EH (cell line): Measurements from ENCODE around the gene MOGAT1.
"Not testable (repeated sequence)": the region's sequence is repeated elsewhere in the genome, so short reads cannot be mapped to it uniquely, and the experiment has no call there.

Experiments used
- DNase-seq: peaks from one replicate; pipeline ENCODE4 v3.0.0-alpha.2; 2015; ENCODE audit warnings: low read depth

The MOGAT1 gene

GRCh38 chr2:222710736-222711135 lies 39.3 kb downstream of the MOGAT1 start:
- no peak for DNase-seq

DNA sequence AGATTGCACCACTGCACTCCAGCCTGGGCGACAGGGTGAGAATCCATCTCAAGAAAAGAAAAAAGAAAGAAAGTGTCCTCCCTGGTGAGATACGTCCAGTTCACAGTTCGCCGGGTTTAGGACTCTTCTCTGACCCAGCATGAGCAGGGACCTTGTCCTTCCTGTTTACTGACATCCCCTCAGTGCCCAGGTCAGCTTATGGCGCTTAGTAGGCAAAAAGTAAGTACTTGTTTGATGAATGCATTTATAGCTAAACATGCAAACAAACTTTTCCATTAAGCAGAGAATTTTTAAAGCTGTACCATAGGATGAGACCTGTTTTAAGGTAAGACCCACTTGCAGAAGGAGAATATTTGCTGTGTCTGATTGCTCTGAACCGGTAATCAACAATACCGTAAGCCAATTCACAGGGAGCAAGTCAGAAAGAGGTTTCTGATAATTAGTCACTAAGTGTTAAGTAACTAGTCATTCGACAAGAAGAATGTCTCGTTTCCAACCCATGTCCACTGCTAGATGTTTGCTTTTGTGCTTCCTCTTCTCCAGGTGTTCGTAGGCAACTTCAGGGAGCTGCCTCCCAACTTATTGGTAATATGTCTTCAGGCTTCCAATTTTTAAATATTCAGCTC lies 40.0 kb downstream of the MOGAT1 start:
- no peak for DNase-seq

DNA sequence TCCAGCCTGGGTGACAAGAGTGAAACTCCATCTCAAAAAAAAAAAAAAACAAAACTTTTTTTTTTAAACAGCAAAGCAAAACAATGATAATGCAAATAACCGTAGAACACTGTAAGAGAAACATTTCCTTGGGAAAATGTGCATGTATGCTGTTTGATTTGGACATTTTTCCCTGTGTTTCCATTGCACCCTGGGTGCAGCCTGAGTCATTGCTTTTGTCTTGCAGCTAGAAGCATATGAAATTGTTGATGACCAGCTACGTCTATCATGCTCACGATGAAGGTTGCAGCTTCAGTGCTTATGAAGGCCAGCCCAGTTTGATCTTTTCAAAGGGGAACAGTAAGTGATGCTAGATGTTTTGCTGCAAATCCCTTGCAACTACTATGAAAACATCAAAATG lies 41.5 kb downstream of the MOGAT1 start:
- no peak for DNase-seq

DNA sequence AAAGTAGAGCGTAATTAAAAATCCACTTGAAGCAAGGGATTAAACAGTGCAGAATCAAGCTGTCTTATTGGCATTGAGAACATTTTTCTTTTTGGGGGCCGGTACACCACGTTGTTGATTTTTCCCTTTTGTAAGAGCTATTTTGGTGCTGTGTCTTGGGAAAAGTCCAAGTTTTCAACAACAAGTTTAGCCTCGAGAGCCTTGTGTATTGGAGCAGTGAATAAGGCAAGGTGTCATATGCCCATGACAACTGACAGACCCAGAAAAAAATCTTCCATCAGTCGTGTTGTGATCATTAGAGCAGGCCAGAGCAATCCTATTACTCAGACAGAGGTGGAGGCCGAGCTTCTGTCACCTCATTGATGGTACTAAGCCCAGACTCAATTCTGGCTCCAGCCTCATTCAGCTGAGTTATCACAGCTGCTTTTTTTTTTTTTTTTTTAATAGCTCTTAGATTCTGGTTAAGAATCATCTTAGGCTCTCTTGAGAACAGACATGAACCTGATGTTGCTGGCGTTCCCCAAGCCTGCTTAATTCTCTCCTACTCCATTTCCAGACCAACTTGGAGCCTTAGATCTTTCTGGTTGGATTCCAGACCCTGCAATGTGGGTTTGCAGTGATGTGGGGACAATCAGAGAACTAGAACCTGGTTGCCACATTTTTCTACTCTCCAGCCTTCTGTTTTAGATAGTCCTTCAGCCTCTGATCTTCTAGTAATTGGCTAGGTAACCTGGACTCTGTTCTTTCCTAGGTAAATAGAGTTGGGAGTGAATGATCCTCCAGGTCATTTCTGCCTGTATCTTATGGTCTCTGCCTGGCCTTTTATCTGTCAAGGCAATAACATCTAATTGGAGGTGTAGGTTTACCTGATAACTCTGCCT lies 43.1 kb downstream of the MOGAT1 start:
- DNase-seq: no peak

DNA sequence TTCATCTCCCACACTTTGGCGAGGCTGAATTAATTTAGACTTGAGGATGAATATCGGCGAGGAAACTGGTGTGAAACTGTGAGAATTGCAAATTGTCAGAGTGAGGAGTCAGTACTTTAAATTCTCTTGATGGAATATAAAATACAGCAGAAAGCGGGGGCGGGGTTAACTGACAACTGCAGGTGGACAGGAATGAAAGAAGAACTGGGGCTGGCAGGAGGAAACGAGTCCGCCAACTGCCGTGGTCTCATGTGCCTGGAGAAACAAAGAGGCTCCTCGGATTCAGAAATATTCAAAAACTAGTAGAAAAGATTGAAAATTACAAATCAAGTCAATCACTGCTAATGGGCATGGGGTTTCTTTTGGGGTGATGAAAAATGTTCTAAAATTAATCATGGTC lies 44.3 kb downstream of the MOGAT1 start:
- DNase-seq: no peak

DNA sequence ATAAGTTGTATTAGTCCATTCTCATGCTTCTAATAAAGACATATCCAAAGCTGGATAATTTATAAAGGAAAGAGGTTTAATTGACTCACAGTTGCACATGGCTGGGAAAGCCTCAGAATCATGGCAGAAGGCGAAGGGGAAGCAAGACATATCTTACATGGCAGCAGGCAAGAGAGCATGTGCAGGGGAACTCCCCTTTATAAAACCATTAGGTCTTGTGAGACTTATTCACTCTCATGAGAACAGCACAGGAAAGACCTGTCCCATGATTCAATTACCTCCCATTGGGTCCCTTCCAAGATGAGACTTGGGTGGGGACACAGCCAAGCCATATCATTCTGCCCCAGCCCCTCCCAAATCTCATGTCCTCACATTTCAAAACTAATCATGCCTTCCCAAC lies 48.3 kb downstream of the MOGAT1 start:
- not testable (repeated sequence) for DNase-seq

- not testable (repeated sequence) for DNase-seq
Measured at GRCh38 chr2:222721597-222721996, 50.1 kb downstream of the MOGAT1 start.

GRCh38 chr2:222722327-222722946 lies 51.0 kb downstream of the MOGAT1 start:
- DNase-seq: peak; percentile 89

GRCh38 chr2:222724208-222724607 lies 52.8 kb downstream of the MOGAT1 start:
- DNase-seq: no peak

GRCh38 chr2:222728621-222729020 lies 57.2 kb downstream of the MOGAT1 start:
- DNase-seq: no peak

GRCh38 chr2:222730366-222730999 lies 59.0 kb downstream of the MOGAT1 start:
- DNase-seq: peak; percentile 51

DNA sequence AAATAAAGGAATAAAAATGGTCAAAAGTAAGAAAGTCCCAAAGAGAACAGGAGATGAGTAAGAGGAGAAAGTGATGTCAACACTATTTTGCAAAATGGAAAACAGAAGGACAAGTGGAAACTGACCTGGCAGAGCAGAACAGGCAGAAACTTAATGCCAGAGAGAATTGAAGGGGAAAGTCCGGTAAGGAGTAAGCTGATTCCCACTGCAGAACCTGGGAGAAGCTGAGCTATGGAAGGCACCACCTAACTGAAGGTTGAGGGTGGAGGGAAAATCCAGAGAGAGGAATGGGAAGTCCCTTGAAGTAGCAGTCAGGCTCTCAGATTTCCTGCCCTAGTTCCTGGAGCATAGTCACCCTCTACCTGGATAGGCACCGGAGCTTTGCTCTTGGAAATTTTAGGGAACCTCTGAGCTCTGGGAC lies 59.8 kb downstream of the MOGAT1 start:
- no peak for DNase-seq

- peak; percentile 44 for DNase-seq
Measured at GRCh38 chr2:222732489-222733178, 61.2 kb downstream of the MOGAT1 start.

- no peak for DNase-seq
Measured at GRCh38 chr2:222733470-222733845, 62.0 kb downstream of the MOGAT1 start.

DNA sequence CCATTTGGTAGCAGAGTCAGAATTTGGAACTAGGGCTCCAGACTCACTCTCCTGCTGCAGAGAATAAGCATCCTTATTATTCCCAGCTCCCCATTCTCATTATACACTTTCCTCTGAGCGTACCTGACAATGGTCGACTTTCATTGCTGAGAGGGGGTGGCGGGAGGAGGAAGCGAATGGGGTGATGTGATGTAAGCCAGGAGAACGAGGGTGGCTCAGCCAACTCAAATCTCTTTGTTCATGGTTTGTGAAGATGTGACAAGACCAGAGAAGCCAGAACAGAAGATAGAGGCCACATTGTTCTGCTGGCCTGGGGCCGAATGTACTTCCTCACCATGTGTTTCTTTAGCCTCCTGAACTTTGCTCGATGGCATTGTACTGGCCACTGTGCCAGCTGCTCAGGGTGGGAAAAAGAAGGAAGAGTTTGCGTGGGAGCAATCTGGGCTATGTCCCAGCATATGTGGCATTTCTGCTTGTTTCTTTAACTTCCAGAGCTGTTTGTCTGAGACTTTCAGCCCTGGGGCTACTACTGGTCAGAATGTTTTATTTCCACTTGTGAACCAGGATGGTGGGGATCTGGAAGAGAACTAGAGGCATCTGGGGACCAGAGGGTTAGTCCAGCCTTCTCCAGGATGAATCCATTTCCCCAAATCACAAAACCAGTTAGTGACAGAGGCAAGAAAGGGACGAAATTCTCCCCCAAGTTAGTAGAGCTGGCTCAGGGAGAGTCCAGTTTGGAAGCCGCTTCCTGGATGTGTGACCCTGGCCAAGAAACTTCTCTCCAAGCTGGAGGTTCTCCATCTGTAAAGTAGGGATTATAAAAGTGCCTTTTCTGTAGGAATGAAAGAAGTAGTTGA lies 62.6 kb downstream of the MOGAT1 start:
- peak; percentile 86 for DNase-seq

GRCh38 chr2:222734703-222735014 lies 63.2 kb downstream of the MOGAT1 start:
- no peak for DNase-seq

DNA sequence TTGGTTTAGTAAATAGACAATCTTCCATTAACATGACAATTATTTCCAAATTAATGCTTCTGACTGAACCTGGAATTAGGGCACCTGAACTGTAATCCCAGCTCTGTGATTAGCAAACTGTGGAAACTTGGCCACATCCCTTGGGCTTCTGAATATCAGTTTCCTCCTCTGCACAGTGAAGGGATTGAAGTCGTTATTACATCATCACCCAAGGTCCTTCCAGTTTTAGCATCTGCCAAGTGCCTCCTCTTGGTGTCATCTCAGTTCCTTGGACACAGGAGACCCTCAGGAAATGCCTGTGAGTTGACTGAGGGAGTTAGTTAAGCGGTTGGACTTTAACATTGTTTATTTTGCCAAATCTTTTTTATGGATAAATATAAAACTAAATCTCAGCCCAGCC lies 64.8 kb downstream of the MOGAT1 start:
- peak; percentile 88 for DNase-seq

DNA sequence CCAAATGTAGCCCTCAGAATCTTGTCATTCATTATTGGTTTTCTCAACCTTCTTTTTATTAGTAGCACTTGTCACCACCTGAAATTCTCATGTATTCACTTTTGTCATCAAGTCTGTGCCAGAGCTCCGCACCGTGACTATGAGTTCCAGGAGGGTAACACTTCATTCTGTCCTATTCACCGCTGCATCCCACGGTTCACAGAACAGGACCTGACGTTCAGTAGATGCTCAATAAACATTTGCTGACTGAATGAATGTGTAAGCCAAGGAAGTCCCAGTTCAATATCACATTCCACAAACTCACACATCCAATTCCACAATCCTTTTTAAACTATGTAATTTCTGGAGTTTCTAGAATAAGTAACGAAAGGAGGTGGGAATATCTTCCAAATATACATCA lies 65.5 kb downstream of the MOGAT1 start:
- no peak for DNase-seq

- no peak for DNase-seq
Measured at GRCh38 chr2:222738312-222738711, 66.9 kb downstream of the MOGAT1 start.

GRCh38 chr2:222738809-222739208 lies 67.4 kb downstream of the MOGAT1 start:
- DNase-seq: no peak

GRCh38 chr2:222739939-222740338 lies 68.5 kb downstream of the MOGAT1 start:
- DNase-seq: no peak
